KMS-11 (cell line): Measurements from ENCODE around the gene PTPN5.

Experiments
- H2AFZ ChIP-seq: fragments of 200-600 bp; sonication (generic); 2 replicates; pipeline ENCODE4 v1.6.1; 2016; ENCODE audit warnings: antibody characterized with exemption, mixed run types, low read depth
- H3K27ac ChIP-seq: fragments of 200-600 bp; sonication (generic); 2 replicates; pipeline ENCODE4 v1.6.1; 2016; ENCODE audit warnings: mild to moderate bottlenecking, mixed run types
- H3K27me3 ChIP-seq: fragments of 200-600 bp; sonication (generic); 2 replicates; pipeline ENCODE4 v1.6.1; 2017; ENCODE audit warnings: mild to moderate bottlenecking, low read depth, mixed run types, moderate library complexity; ENCODE audit not compliant: insufficient read depth
- H3K36me3 ChIP-seq: fragments of 200-600 bp; sonication (generic); 2 replicates; pipeline ENCODE4 v1.6.1; 2017; ENCODE audit warnings: mild to moderate bottlenecking, mixed run types; ENCODE audit not compliant: insufficient read depth
- H3K4me1 ChIP-seq: fragments of 200-600 bp; sonication (generic); 2 replicates; pipeline ENCODE4 v1.6.1; 2016; ENCODE audit warnings: mild to moderate bottlenecking, low read depth, mixed run types; ENCODE audit not compliant: poor library complexity, severe bottlenecking
- H3K4me2 ChIP-seq: fragments of 200-600 bp; sonication (generic); 2 replicates; pipeline ENCODE4 v1.7.0; 2016; ENCODE audit warnings: mild to moderate bottlenecking, mixed run types
- H3K4me3 ChIP-seq: fragments of 200-600 bp; sonication (generic); IDR thresholded peaks from 2 replicates; pipeline ENCODE4 v1.6.1; 2017; ENCODE audit warnings: low read depth, low read length, mixed read lengths; ENCODE audit not compliant: insufficient read depth
- H3K79me2 ChIP-seq: fragments of 200-600 bp; sonication (generic); 2 replicates; pipeline ENCODE4 v1.6.1; 2016; ENCODE audit warnings: low read depth, mixed run types; ENCODE audit not compliant: insufficient read depth
- H3K9ac ChIP-seq: fragments of 200-600 bp; sonication (generic); 2 replicates; pipeline ENCODE4 v1.6.1; 2016; ENCODE audit warnings: mild to moderate bottlenecking, mixed run types
- H4K20me1 ChIP-seq: fragments of 200-600 bp; sonication (generic); 2 replicates; pipeline ENCODE4 v1.6.1; 2016; ENCODE audit warnings: mild to moderate bottlenecking, mixed run types; ENCODE audit not compliant: insufficient read depth
- TF ChIP-seq, protein P1 (sequence below): fragments of 200-600 bp; sonication (generic); conservative IDR thresholded peaks from 2 replicates; pipeline ENCODE4 v1.6.1; 2017; ENCODE audit warnings: low read depth, mild to moderate bottlenecking, antibody characterized with exemption, low read length, moderate library complexity, mixed read lengths

PTPN5 gene

DNA sequence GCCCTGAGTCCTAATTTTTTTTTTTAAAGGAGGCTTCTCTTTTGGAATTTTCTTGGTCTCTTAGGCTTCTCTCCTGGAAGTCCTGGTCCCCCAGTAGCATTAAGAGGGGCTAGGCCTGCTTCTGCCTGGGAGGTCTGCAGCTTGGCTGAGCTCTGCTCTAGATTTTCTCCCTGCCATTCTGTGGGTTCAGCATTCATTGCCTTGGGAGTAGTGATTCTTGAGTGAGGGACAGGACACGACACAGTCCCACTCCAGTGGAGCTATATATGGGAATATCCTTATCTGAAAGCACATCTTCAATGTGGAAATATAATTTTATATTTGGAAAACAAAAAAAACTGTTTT, 69.3 kb downstream of the PTPN5 start:
- no peak overlapping the region for H3K9ac ChIP-seq
- no peaks in the 10 kb centered on the region for H4K20me1 ChIP-seq
- H3K79me2 ChIP-seq, result no peaks in the 10 kb centered on the region
- peak overlapping the region; percentile 95 for H2AFZ ChIP-seq
- no peaks in the 10 kb centered on the region for H3K36me3 ChIP-seq
- peaks cover 7% of the 10 kb centered on the region for H3K4me1 ChIP-seq
- no peaks in the 10 kb centered on the region for H3K27me3 ChIP-seq
- H3K27ac ChIP-seq, result no peak overlapping the region
- TF ChIP-seq, protein P1, sequence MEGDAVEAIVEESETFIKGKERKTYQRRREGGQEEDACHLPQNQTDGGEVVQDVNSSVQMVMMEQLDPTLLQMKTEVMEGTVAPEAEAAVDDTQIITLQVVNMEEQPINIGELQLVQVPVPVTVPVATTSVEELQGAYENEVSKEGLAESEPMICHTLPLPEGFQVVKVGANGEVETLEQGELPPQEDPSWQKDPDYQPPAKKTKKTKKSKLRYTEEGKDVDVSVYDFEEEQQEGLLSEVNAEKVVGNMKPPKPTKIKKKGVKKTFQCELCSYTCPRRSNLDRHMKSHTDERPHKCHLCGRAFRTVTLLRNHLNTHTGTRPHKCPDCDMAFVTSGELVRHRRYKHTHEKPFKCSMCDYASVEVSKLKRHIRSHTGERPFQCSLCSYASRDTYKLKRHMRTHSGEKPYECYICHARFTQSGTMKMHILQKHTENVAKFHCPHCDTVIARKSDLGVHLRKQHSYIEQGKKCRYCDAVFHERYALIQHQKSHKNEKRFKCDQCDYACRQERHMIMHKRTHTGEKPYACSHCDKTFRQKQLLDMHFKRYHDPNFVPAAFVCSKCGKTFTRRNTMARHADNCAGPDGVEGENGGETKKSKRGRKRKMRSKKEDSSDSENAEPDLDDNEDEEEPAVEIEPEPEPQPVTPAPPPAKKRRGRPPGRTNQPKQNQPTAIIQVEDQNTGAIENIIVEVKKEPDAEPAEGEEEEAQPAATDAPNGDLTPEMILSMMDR, result peak; percentile 66
- peak overlapping the region; percentile 77 for H3K4me2 ChIP-seq
- no peak overlapping the region for H3K4me3 ChIP-seq

DNA sequence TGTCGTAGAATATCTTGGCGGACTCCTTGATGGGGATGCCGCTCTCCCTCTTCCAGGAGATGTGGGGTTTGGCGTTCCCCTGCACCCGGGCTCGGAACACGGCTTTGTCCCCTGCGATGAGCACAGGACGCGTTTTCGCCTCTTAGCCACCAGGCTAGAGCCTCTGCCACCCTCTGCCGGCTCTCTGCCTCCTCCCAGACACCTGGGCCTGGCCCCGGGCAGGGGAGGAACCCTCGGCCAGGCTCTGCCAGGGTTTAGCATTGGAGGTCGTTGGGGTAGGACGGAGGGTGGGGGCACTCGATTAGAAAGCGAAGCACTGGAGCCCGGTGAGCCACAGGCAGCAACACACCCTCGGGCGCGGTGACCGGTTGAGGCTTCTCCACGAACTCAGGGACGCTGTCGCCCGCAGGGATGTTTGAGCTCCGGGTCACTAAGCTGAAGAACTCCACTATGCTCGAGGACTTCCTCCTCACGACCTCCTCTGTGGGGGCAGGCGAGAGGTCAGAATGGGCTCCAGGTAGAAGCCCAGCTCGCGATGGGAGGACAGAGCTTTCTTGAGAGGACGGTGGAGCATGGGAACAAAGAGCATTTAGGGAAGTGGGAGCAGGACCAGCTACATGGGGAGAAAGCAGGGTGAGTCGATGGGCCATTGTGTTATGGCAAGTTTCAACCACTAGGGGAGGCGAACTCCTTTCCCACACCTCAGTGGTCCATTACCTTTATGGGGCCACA, 69.9 kb downstream of the PTPN5 start:
- TF ChIP-seq, protein P1, result peak; percentile 93
- H3K27me3 ChIP-seq, result no peaks in the 10 kb centered on the region
- no peak overlapping the region for H3K27ac ChIP-seq

DNA sequence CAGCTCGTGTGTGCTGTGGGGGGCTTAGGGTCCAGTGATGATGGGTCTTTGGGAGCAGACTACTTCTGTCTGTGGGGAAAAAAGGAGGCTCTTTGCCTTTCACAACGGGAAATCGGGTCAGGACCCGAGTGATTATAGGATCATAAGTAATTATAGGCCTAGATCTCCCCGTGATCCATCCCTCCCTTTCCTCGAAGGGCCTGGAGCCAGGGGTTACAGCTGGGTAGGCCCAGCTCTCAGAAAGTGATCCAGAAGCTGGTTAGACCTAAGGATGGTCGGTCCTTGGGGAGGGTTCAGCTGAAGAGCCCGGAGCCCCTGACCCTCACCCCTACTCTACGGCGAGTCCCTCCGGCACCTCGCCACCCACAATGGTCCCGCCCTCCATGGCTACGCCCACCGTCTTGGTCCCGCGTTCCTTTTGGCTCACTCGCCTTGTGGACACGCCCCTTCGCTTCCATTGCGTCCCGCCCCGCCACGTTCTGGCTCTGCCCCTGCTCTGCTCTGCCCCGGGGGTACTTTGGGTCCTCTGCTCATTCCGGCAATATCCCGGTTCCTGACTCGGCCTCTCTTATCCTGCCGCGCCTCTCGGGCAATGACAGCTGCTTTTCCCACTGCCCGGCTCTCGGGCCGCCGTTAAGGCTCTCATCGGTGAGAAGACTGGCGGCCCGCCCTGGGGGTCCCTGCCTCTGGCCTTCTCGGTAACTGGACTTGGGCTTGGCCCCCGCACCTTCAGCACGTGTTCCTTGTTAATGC, 70.6 kb downstream of the PTPN5 start:
- no peaks in the 10 kb centered on the region for H3K27me3 ChIP-seq
- no peaks in the 10 kb centered on the region for H4K20me1 ChIP-seq
- no peaks in the 10 kb centered on the region for H3K79me2 ChIP-seq
- H3K4me2 ChIP-seq, result peak overlapping the region; percentile 77
- no peaks in the 10 kb centered on the region for H3K36me3 ChIP-seq
- H3K27ac ChIP-seq, result no peak overlapping the region
- peak overlapping the region; percentile 29; the same call in 1 of the 2 replicates for H3K9ac ChIP-seq
- peaks cover 7% of the 10 kb centered on the region for H3K4me1 ChIP-seq
- peak overlapping the region; percentile 95 for H2AFZ ChIP-seq
- TF ChIP-seq, protein P1, result no peak
- peak overlapping the region; percentile 42 for H3K4me3 ChIP-seq

More for the DNA sequence above, 69.9 kb downstream of the PTPN5 start:
- Histone ChIP-seq H3K4me3 (peak overlapping the region; percentile 42), H2AFZ (peak overlapping the region; percentile 95), H3K4me1 (peaks cover 7% of the 10 kb centered on the region), H4K20me1 (no peaks in the 10 kb centered on the region), H3K9ac (peak overlapping the region; percentile 29; the same call in 1 of the 2 replicates), H3K79me2 (no peaks in the 10 kb centered on the region), H3K4me2 (peak overlapping the region; percentile 77), H3K36me3 (no peaks in the 10 kb centered on the region)

DNA sequence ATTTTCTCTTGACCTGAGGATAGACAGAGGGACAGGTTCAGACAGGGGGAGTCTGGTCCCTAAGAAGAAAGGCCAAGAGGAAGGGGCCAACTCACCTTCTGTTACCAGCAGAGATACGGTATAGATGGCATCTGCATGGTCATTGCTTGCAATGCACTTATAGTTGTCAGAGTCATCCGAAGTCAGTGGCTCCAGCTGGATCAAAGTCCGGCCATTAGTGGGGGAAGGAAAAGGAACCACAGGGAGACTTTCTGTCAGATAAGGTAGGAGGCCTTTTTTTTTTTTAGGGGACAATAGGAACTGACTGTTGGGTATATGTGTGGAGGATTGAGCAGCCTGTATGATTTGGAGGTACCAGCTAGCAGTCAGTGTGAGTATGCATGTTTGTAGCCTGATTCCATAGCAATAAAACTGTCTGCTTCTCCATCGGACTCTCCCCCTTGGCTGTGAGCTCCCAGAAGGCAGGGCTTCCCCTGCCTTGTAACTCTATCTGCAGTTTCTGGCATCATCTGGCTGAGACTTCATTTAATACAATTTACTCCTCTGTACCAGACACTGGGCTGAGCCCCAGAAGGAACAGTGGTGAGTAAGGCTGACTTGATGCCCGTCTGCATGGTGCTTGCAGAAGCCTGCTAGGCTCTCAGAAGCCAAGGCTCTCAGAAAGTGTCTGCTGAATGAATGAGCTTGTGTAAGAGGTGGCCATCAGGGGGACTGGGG, 71.3 kb downstream of the PTPN5 start:
- Histone ChIP-seq H2AFZ (peak overlapping the region; percentile 95), H4K20me1 (no peaks in the 10 kb centered on the region), H3K79me2 (no peaks in the 10 kb centered on the region), H3K27ac (no peak overlapping the region), H3K27me3 (no peaks in the 10 kb centered on the region), H3K4me2 (peak overlapping the region; percentile 77; the same call in 1 of the 2 replicates), H3K4me1 (peaks cover 7% of the 10 kb centered on the region), H3K36me3 (no peaks in the 10 kb centered on the region), H3K4me3 (no peak overlapping the region), H3K9ac (no peak overlapping the region)
- TF ChIP-seq, protein P1, result no peak
